ENCODE data around the gene TTN. TPM values are rescaled to one million over a fixed set of nuclear protein-coding genes. Genes with fewer than 3 reads are reported as not detected.
A peak's percentile ranks its signal among the peaks of the same experiment; 100 is the strongest.

The TTN gene
- total and polyA plus RNA-seq, 2 of the 8 experiments (the other 6 are each of a cell fraction or from before 2014, with no cell fraction given), result 0.30 to 9.7 TPM

- H4K91ac ChIP-seq (replicated peaks; ENCODE audit: insufficient read length, low read length), result no peak overlapping the region
- no peak overlapping the region for H2BK12ac ChIP-seq (ENCODE audit: low read depth, low read length)
- H3K4me3 ChIP-seq (ENCODE audit: extremely low read depth in 1 of 4, insufficient read depth in 2 of 4, low read depth in 3 of 4, low read length in 4 of 4), result peak overlapping the region in 1 of 4 experiments; percentile 22; a peak in 1 of 8 replicates
- H2AFZ ChIP-seq (ENCODE audit: low read length), result no peak overlapping the region
- CTCF ChIA-PET (ENCODE audit: partially characterized antibody), result no interaction called here
- H3K27me3 ChIP-seq (replicated peaks in 1 of 4; ENCODE audit: control insufficient read depth in 3 of 4, extremely low read depth in 1 of 4, insufficient read depth in 3 of 4, low read length in 3 of 4), result no peaks in the 10 kb centered on the region
- POLR2A ChIA-PET (ENCODE audit: partially characterized antibody), result no interaction called here
- H3K4me1 ChIP-seq (replicated peaks in 1 of 4; ENCODE audit: control insufficient read depth in 3 of 4, insufficient read depth in 4 of 4, low read length in 3 of 4), result no peaks in the 10 kb centered on the region
- H3K23ac ChIP-seq (ENCODE audit: insufficient read length), result no peak overlapping the region
- no peak overlapping the region for H3K56ac ChIP-seq (replicated peaks; ENCODE audit: insufficient read length, low read depth, low read length)
- no peaks in the 10 kb centered on the region for H4K20me1 ChIP-seq (replicated peaks in 1 of 2; ENCODE audit: control insufficient read depth in 1 of 2, insufficient read depth in 2 of 2, low read length in 2 of 2)
- peaks cover 0 to 2% (median 0%) of the 10 kb centered on the region in 4 experiments; a peak in 1 of 8 replicates for H3K36me3 ChIP-seq (ENCODE audit: control insufficient read depth in 2 of 4, insufficient read depth in 4 of 4, low read length in 3 of 4)
- no peaks in the 10 kb centered on the region for H3K79me2 ChIP-seq (ENCODE audit: control insufficient read depth in 1 of 2, insufficient read depth in 2 of 2, low read length in 2 of 2)
- H2BK5ac ChIP-seq (ENCODE audit: low read depth, low read length), result no peak overlapping the region
- H3K4me2 ChIP-seq (ENCODE audit: insufficient read depth in 1 of 2, low read depth in 2 of 2, low read length in 2 of 2), result no peak overlapping the region
- H3K9me3 ChIP-seq (ENCODE audit: insufficient read depth in 2 of 2, low read depth in 1 of 2, low read length in 1 of 2), result no peaks in the 10 kb centered on the region
- no peak overlapping the region for H3K27ac ChIP-seq (ENCODE audit: low read depth, low read length)
- H2BK15ac ChIP-seq (ENCODE audit: low read length), result no peak overlapping the region
- no peak overlapping the region for H4K8ac ChIP-seq (ENCODE audit: extremely low read depth, insufficient read depth, low read length)
- no peaks in the 10 kb centered on the region for H3K23me2 ChIP-seq (ENCODE audit: low read depth, low read length)
- H3K18ac ChIP-seq (ENCODE audit: extremely low read depth, low read length), result no peak overlapping the region
- no peak overlapping the region for H2AK5ac ChIP-seq (ENCODE audit: low read depth, low read length)
- no peak overlapping the region for H3K4ac ChIP-seq (replicated peaks; ENCODE audit: insufficient read length, low read depth, low read length)
- H3K14ac ChIP-seq (ENCODE audit: insufficient read length), result no peak overlapping the region
- no peak overlapping the region for H2BK120ac ChIP-seq (replicated peaks; ENCODE audit: low read depth, low read length)
- H3K79me1 ChIP-seq (ENCODE audit: low read depth, low read length), result no peaks in the 10 kb centered on the region
- DNase-seq (ENCODE audit: low read depth in 1 of 2, low spot score in 2 of 2) (no peak), FAIRE-seq (no peak)
- no peak overlapping the region for H2BK20ac ChIP-seq (ENCODE audit: low read length)
- no peak overlapping the region for H3K9ac ChIP-seq (replicated peaks in 1 of 4; ENCODE audit: extremely low read depth in 1 of 4, low read depth in 3 of 4, low read length in 3 of 4)
- peak overlapping the region; percentile 21 for H4K5ac ChIP-seq (ENCODE audit: insufficient read length, low read depth, low read length)
- 72% methylated on average over 1 of the region's 1 CpG; no CpG with 5 or more reads in 1 of the 2 experiments for WGBS, 2 experiments (ENCODE audit: extremely low coverage in 1 of 2, insufficient coverage in 1 of 2, insufficient read length in 1 of 2, insufficient replicate concordance in 2 of 2, low coverage in 1 of 2, low lambda C conversion rate in 2 of 2, missing lambda C conversion rate in 1 of 2)
Measured at GRCh38 chr2:178627401-178627800, 179.8 kb downstream of the TTN start.

Measured in H1 (cell line).